ENCODE data around the gene MAN2C1. TPM values are rescaled to one million over a fixed set of nuclear protein-coding genes. Genes with fewer than 3 reads are reported as not detected.

MAN2C1 gene
- total RNA-seq, 1 donor from 2014 or later: 200 TPM

GRCh38 chr15:75366163-75366562, 2.2 kb downstream of the MAN2C1 start:
- no peak for DNase-seq (ENCODE audit: low spot score, unreplicated experiment)

GRCh38 chr15:75364881-75365280, 3.5 kb downstream of the MAN2C1 start:
- Mint-ChIP-seq H3K4me1 (ENCODE audit: low read depth) (peaks cover 12% of the 10 kb centered on the region), H3K27me3 (no peaks in the 10 kb centered on the region), H3K9me3 (ENCODE audit: low read depth) (no peaks in the 10 kb centered on the region), H3K36me3 (ENCODE audit: insufficient read depth) (peaks cover 1% of the 10 kb centered on the region), H3K27ac (no peak overlapping the region), H3K4me3 (ENCODE audit: low read depth) (no peak overlapping the region)
- TF ChIP-seq CTCF (IDR thresholded peaks at IDR 0.05; ENCODE audit: unreplicated experiment): no peak
- no peak for DNase-seq (ENCODE audit: low spot score, unreplicated experiment)

More at GRCh38 chr15:75366163-75366562, 2.2 kb downstream of the MAN2C1 start:
- peaks cover 13% of the 10 kb centered on the region for H3K4me1 Mint-ChIP-seq (ENCODE audit: low read depth)
- H3K36me3 Mint-ChIP-seq (ENCODE audit: insufficient read depth): peaks cover 3% of the 10 kb centered on the region
- H3K4me3 Mint-ChIP-seq (ENCODE audit: low read depth): no peak overlapping the region
- H3K27me3 Mint-ChIP-seq: no peaks in the 10 kb centered on the region
- H3K9me3 Mint-ChIP-seq (ENCODE audit: low read depth): no peaks in the 10 kb centered on the region
- TF ChIP-seq CTCF (IDR thresholded peaks at IDR 0.05; ENCODE audit: unreplicated experiment): no peak
- H3K27ac Mint-ChIP-seq: no peak overlapping the region

- no peaks in the 10 kb centered on the region for H3K9me3 Mint-ChIP-seq (ENCODE audit: low read depth)
- peaks cover 2% of the 10 kb centered on the region for H3K4me1 Mint-ChIP-seq (ENCODE audit: low read depth)
Measured at GRCh38 chr15:75363786-75364185, 4.6 kb downstream of the MAN2C1 start.

GRCh38 chr15:75362642-75363249, 5.7 kb downstream of the MAN2C1 start:
- no peak overlapping the region for H3K27ac Mint-ChIP-seq
- H3K27me3 Mint-ChIP-seq: no peaks in the 10 kb centered on the region
- no peak for DNase-seq (ENCODE audit: low spot score, unreplicated experiment)
- no peak overlapping the region for H3K4me3 Mint-ChIP-seq (ENCODE audit: low read depth)
- H3K4me1 Mint-ChIP-seq (ENCODE audit: low read depth): no peaks in the 10 kb centered on the region
- no peaks in the 10 kb centered on the region for H3K9me3 Mint-ChIP-seq (ENCODE audit: low read depth)
- peaks cover 1% of the 10 kb centered on the region for H3K36me3 Mint-ChIP-seq (ENCODE audit: insufficient read depth)
- no peak for TF ChIP-seq CTCF (IDR thresholded peaks at IDR 0.05; ENCODE audit: unreplicated experiment)

More at GRCh38 chr15:75363786-75364185, 4.6 kb downstream of the MAN2C1 start:
- DNase-seq (ENCODE audit: low spot score, unreplicated experiment): no peak
- no peak overlapping the region for H3K4me3 Mint-ChIP-seq (ENCODE audit: low read depth)
- no peak overlapping the region for H3K27ac Mint-ChIP-seq
- H3K36me3 Mint-ChIP-seq (ENCODE audit: insufficient read depth): peaks cover 1% of the 10 kb centered on the region
- no peaks in the 10 kb centered on the region for H3K27me3 Mint-ChIP-seq
- TF ChIP-seq CTCF (IDR thresholded peaks at IDR 0.05; ENCODE audit: unreplicated experiment): no peak

GRCh38 chr15:75361989-75362641, 6.3 kb downstream of the MAN2C1 start:
- Mint-ChIP-seq H3K36me3 (ENCODE audit: insufficient read depth) (peaks cover 1% of the 10 kb centered on the region), H3K9me3 (ENCODE audit: low read depth) (no peaks in the 10 kb centered on the region), H3K27ac (no peak overlapping the region), H3K27me3 (no peaks in the 10 kb centered on the region), H3K4me3 (ENCODE audit: low read depth) (no peak overlapping the region), H3K4me1 (ENCODE audit: low read depth) (no peaks in the 10 kb centered on the region)
- no peak for TF ChIP-seq CTCF (IDR thresholded peaks at IDR 0.05; ENCODE audit: unreplicated experiment)
- DNase-seq (ENCODE audit: low spot score, unreplicated experiment): no peak
